GM19193 (cell line): ENCODE data around the gene FAM131B.

ENCODE experiments used
- POLR2A ChIP-seq: IDR thresholded peaks from 4 replicates; pipeline ENCODE4 v1.6.1; 2011; ENCODE audit not compliant: insufficient read depth, insufficient read length; ENCODE audit errors: extremely low read depth

FAM131B gene

GRCh38 chr7:143362131-143363015, at the start of gene FAM131B:
FAM131B (minus strand) TSS chr7:143362713; CDS start chr7:143362603, 110 bp downstream.
- TF ChIP-seq POLR2A = no peak

GRCh38 chr7:143411976-143412708, 49.6 kb upstream of the FAM131B start:
- TF ChIP-seq POLR2A = no peak

- TF ChIP-seq POLR2A = no peak
Observed at GRCh38 chr7:143410521-143411004, 48.0 kb upstream of the FAM131B start.

GRCh38 chr7:143408686-143409561, 46.4 kb upstream of the FAM131B start, which contains the start of gene EPHA1:
EPHA1 (minus strand) TSS chr7:143408856; CDS start chr7:143408805, 51 bp downstream.
- no peak for TF ChIP-seq POLR2A

GRCh38 chr7:143408252-143408685, 45.8 kb upstream of the FAM131B start:
- TF ChIP-seq POLR2A = no peak

GRCh38 chr7:143407287-143408251, 45.1 kb upstream of the FAM131B start:
- TF ChIP-seq POLR2A = no peak

GRCh38 chr7:143406002-143406357, 43.5 kb upstream of the FAM131B start:
- TF ChIP-seq POLR2A = no peak

GRCh38 chr7:143405173-143406001, 42.9 kb upstream of the FAM131B start:
- no peak for TF ChIP-seq POLR2A

- TF ChIP-seq POLR2A = no peak
Observed at GRCh38 chr7:143401265-143401664, 38.8 kb upstream of the FAM131B start.

GRCh38 chr7:143399642-143400041, 37.1 kb upstream of the FAM131B start:
- no peak for TF ChIP-seq POLR2A

GRCh38 chr7:143399151-143399550, 36.6 kb upstream of the FAM131B start:
- TF ChIP-seq POLR2A = no peak

- TF ChIP-seq POLR2A = no peak
Observed at GRCh38 chr7:143398616-143399015, 36.1 kb upstream of the FAM131B start.

GRCh38 chr7:143397710-143398530, 35.4 kb upstream of the FAM131B start:
- TF ChIP-seq POLR2A = no peak
